SK-N-SH (cell line): ENCODE results near the gene TARS3. TPM values are rescaled to one million over a fixed set of nuclear protein-coding genes. Genes with fewer than 3 reads are reported as not detected.

Experiments
- CTCF ChIA-PET: fragments of 300-600, 350-600 bp; formaldehyde crosslinking; extraction: SDS; loops from one replicate; lab custom pipeline; 2021; lab: Yijun Ruan, JAX
- POLR2A ChIA-PET: fragments of 350-600 bp; sonication (Branson Sonifier 250); formaldehyde crosslinking; extraction: SDS; loops from one replicate; lab custom pipeline; 2020; ENCODE audit warnings: antibody characterized with exemption, inconsistent platforms; lab: Yijun Ruan, JAX
- DNase-seq: peaks from one replicate; pipeline ENCODE4 v3.0.0; 2012
- H2AFZ ChIP-seq: fragments of 200-600 bp; sonication (generic); 2 replicates; pipeline ENCODE4 v1.8.1; 2016; ENCODE audit warnings: antibody characterized with exemption, mild to moderate bottlenecking, low read depth
- H3F3A ChIP-seq: fragments of 200-600 bp; sonication (generic); replicated peaks from 2 replicates; pipeline ENCODE3; 2016; ENCODE audit warnings: antibody characterized with exemption, mild to moderate bottlenecking; ENCODE audit not compliant: insufficient read depth
- H3K27ac ChIP-seq, 2 experiments: fragments of 200-500 bp in 1 of 2; fragments of 200-600 bp in 1 of 2; sonication (Bioruptor generic) in 1 of 2; sonication (generic), shearing (Covaris generic) in 1 of 2; 2 replicates each; pipeline versions ENCODE4 v1.5.1 to v1.6.1; 2014 to 2016; ENCODE audit warnings: low read depth in 2 of 2, inconsistent platforms in 1 of 2, low read length in 1 of 2, mild to moderate bottlenecking in 1 of 2, mixed read lengths in 1 of 2
- H3K27me3 ChIP-seq: fragments of 200-600 bp; sonication (generic), shearing (Covaris generic); 2 replicates; pipeline ENCODE4 v1.6.1; 2016; ENCODE audit warnings: mixed run types; ENCODE audit not compliant: insufficient read depth
- H3K36me3 ChIP-seq, 2 experiments: fragments of 200-500 bp in 1 of 2; fragments of 200-600 bp in 1 of 2; sonication (Bioruptor generic) in 1 of 2; sonication (generic) in 1 of 2; replicated peaks in 1 of 2; 2 replicates each; pipeline versions ENCODE3 to v1.5.1; 2014 to 2016; ENCODE audit warnings: low read length in 1 of 2, mild to moderate bottlenecking in 1 of 2; ENCODE audit not compliant: insufficient read depth in 2 of 2, control insufficient read depth in 1 of 2
- H3K4me1 ChIP-seq, 2 experiments: fragments of 200-500 bp in 1 of 2; fragments of 200-600 bp in 1 of 2; sonication (Bioruptor generic) in 1 of 2; sonication (generic), shearing (Covaris generic) in 1 of 2; 2 replicates each; pipeline versions ENCODE4 v1.5.1 to v1.6.1; 2014 to 2016; ENCODE audit warnings: low read depth in 1 of 2, low read length in 1 of 2, mixed run types in 1 of 2; ENCODE audit not compliant: insufficient read depth in 2 of 2, control insufficient read depth in 1 of 2
- H3K4me2 ChIP-seq: fragments of 200-600 bp; sonication (generic), shearing (Covaris generic); 2 replicates; pipeline ENCODE4 v1.6.1; 2017; ENCODE audit warnings: mixed run types
- H3K4me3 ChIP-seq, 2 experiments: fragments of 200-500 bp in 1 of 2; fragments of 200-600 bp in 1 of 2; sonication (Bioruptor generic) in 1 of 2; sonication (generic), shearing (Covaris generic) in 1 of 2; 2 replicates each; pipeline versions ENCODE4 v1.5.1 to v1.8.1; 2014 to 2016; ENCODE audit warnings: low read depth in 2 of 2, inconsistent platforms in 1 of 2, low read length in 1 of 2, mild to moderate bottlenecking in 1 of 2, mixed read lengths in 1 of 2, moderate library complexity in 1 of 2
- H3K79me2 ChIP-seq: fragments of 200-600 bp; sonication (generic); 2 replicates; pipeline ENCODE4 v1.8.1; 2017; ENCODE audit warnings: mild to moderate bottlenecking; ENCODE audit not compliant: insufficient read depth
- H3K9ac ChIP-seq: fragments of 200-600 bp; sonication (generic); 2 replicates; pipeline ENCODE4 v1.6.1; 2017; ENCODE audit warnings: mixed run types
- H3K9me2 ChIP-seq: fragments of 200-600 bp; sonication (generic); 2 replicates; pipeline ENCODE4 v1.6.1; 2017; ENCODE audit warnings: mixed run types
- H3K9me3 ChIP-seq: fragments of 200-600 bp; sonication (generic); 2 replicates; pipeline ENCODE4 v1.6.1; 2017; ENCODE audit warnings: mixed run types, mild to moderate bottlenecking, moderate library complexity
- H4K20me1 ChIP-seq: fragments of 200-600 bp; sonication (generic); 2 replicates; pipeline ENCODE4 v1.6.1; 2017; ENCODE audit warnings: mild to moderate bottlenecking, mixed run types; ENCODE audit not compliant: insufficient read depth
- CHD2 ChIP-seq: fragments of 150-350 bp; IDR thresholded peaks from 2 replicates; pipeline ENCODE4 v1.6.1; 2018; ENCODE audit warnings: low read length; ENCODE audit not compliant: partially characterized antibody
- CTCF ChIP-seq: fragments of 200-600 bp; sonication (generic); IDR thresholded peaks from 2 replicates; pipeline ENCODE4 v1.6.1; 2017; ENCODE audit warnings: antibody characterized with exemption, mild to moderate bottlenecking, moderate library complexity
- FOXM1 ChIP-seq: IDR thresholded peaks from 2 replicates; pipeline ENCODE4 v1.4.0; 2012; ENCODE audit warnings: low read depth, mild to moderate bottlenecking
- GATA2 ChIP-seq: sonication (generic); formaldehyde crosslinking; IDR thresholded peaks from 2 replicates; pipeline ENCODE4 v1.5.0; 2020; ENCODE audit warnings: mild to moderate bottlenecking, missing genetic modification reagents
- NRF1 ChIP-seq: IDR thresholded peaks from 2 replicates; pipeline ENCODE4 v1.6.1; 2012; ENCODE audit warnings: low read depth, mild to moderate bottlenecking, low read length
- POLR2AphosphoS5 ChIP-seq: IDR thresholded peaks from 2 replicates; pipeline ENCODE4 v1.6.1; 2012; ENCODE audit warnings: low read depth, low read length
- RAD21 ChIP-seq: IDR thresholded peaks from 2 replicates; pipeline ENCODE4 v1.6.1; 2012; ENCODE audit warnings: mild to moderate bottlenecking, low read length
- RXRA ChIP-seq: IDR thresholded peaks from 2 replicates; pipeline ENCODE4 v1.4.0; 2012; ENCODE audit warnings: low read depth, mild to moderate bottlenecking, borderline replicate concordance
- SIN3A ChIP-seq: IDR thresholded peaks from 2 replicates; pipeline ENCODE4 v1.6.1; 2012; ENCODE audit warnings: low read depth, mild to moderate bottlenecking, low read length, moderate library complexity, borderline replicate concordance
- SMC3 ChIP-seq: IDR thresholded peaks from 2 replicates; pipeline ENCODE4 v1.6.1; 2012; ENCODE audit warnings: low read depth, low read length, improper control_type of control experiment
- TEAD4 ChIP-seq: IDR thresholded peaks from 2 replicates; pipeline ENCODE4 v1.4.0; 2012; ENCODE audit warnings: mild to moderate bottlenecking, borderline replicate concordance; ENCODE audit not compliant: insufficient read depth
- USF2 ChIP-seq: fragments of 150-350 bp; IDR thresholded peaks from 2 replicates; pipeline ENCODE4 v1.6.1; 2017; ENCODE audit warnings: antibody characterized with exemption, low read length, low read depth, borderline replicate concordance
- YY1 ChIP-seq: IDR thresholded peaks from 2 replicates; pipeline ENCODE4 v1.4.0; 2012; ENCODE audit warnings: low read depth, mild to moderate bottlenecking
- WGBS: methylation state at CpG from one replicate; pipeline ENCODE4 v1.1.6; 2017; ENCODE audit warnings: low lambda C conversion rate; 5-methylcytosine and 5-hydroxymethylcytosine counted together
- polyA plus RNA-seq, 3 experiments: library from polyadenylated mRNA; depleted of rRNA; stranded (reverse); fragments of >200 nt; gene quantifications; 2 replicates each; pipeline ENCODE4 v1.2.3, GENCODE V29; 2012

TARS3 gene
- polyA plus RNA-seq, 1 of the 3 experiments (the other 2 are of a cell fraction) = 3.5 TPM

- ChIA-PET POLR2A (no interaction called here), CTCF (interaction anchor here (0.7 to 2.0 kb wide), 4 partner anchors 9 to 26 kb away, joined by 3 to 5 read pairs (median 4); no protein-coding TSS in a partner anchor)
- Histone ChIP-seq H3K27me3 (no peaks in the 10 kb centered on the region), H4K20me1 (no peaks in the 10 kb centered on the region), H3K27ac (no peak overlapping the region), H3F3A (no peaks in the 10 kb centered on the region), H3K4me1 (no peaks in the 10 kb centered on the region), H3K9me3 (no peaks in the 10 kb centered on the region), H3K79me2 (no peaks in the 10 kb centered on the region), H2AFZ (no peak overlapping the region), H3K36me3 (peaks cover 27 to 39% of the 10 kb centered on the region in 2 experiments), H3K9me2 (no peaks in the 10 kb centered on the region), H3K9ac (no peak overlapping the region), H3K4me2 (no peak overlapping the region), H3K4me3 (no peak overlapping the region)
- DNase-seq = no peak
- WGBS = 93% methylated on average over 1 of the region's 1 CpG
- no peak for TF ChIP-seq CHD2
- TF ChIP-seq POLR2AphosphoS5 = no peak
- TF ChIP-seq RXRA = no peak
- no peak for TF ChIP-seq NRF1
- no peak for TF ChIP-seq FOXM1
- no peak for TF ChIP-seq USF2
- TF ChIP-seq TEAD4 = no peak
- TF ChIP-seq GATA2 (CRISPR knock-in tag) = no peak
- TF ChIP-seq YY1 = no peak
These were observed 56.4 kb downstream of the TARS3 start for GRCh38 chr15:101667881-101668280.

- H3K9me2 ChIP-seq = no peaks in the 10 kb centered on the region
- peaks cover 12 to 19% of the 10 kb centered on the region in 2 experiments for H3K36me3 ChIP-seq
- POLR2A ChIA-PET = no interaction called here
- CTCF ChIA-PET = interaction anchor here (1.2 to 1.6 kb wide), 4 partner anchors 9 to 336 kb away, joined by 3 to 8 read pairs (median 5); no protein-coding TSS in a partner anchor
- H3K9ac ChIP-seq = no peak overlapping the region
- no peaks in the 10 kb centered on the region for H3K9me3 ChIP-seq
- H3K27me3 ChIP-seq = no peaks in the 10 kb centered on the region
- no peak for DNase-seq
- H3K4me2 ChIP-seq = no peak overlapping the region
- H3K27ac ChIP-seq = no peak overlapping the region
- H3K4me1 ChIP-seq = no peaks in the 10 kb centered on the region
- H4K20me1 ChIP-seq = no peaks in the 10 kb centered on the region
- H3K79me2 ChIP-seq = no peaks in the 10 kb centered on the region
- H3K4me3 ChIP-seq = no peak overlapping the region
- TF ChIP-seq SIN3A = no peak
- TF ChIP-seq RAD21 = 0 out of 2 replicates have a peak, but pooled peaks have one; percentile 10
- TF ChIP-seq SMC3 = peak; percentile 23; the same call in 1 of the 2 replicates
- peak; percentile 46 for TF ChIP-seq CTCF
- no peaks in the 10 kb centered on the region for H3F3A ChIP-seq
- WGBS = 89% methylated on average over 9 of the region's 9 CpGs
- no peak overlapping the region for H2AFZ ChIP-seq
These were observed 59.9 kb downstream of the TARS3 start for GRCh38 chr15:101664303-101664913.
